GM21619 (cell line): ENCODE data around the gene BAZ2B.
"Not testable (repeated sequence)": the region's sequence is repeated elsewhere in the genome, so short reads cannot be mapped to it uniquely, and the experiment has no call there.

Source experiments
- ATAC-seq: cut with Tn5 transposase; IDR thresholded peaks from one replicate; pipeline ENCODE4 v1.9.1; 2021; ENCODE audit not compliant: unreplicated experiment

Gene BAZ2B, protein sequence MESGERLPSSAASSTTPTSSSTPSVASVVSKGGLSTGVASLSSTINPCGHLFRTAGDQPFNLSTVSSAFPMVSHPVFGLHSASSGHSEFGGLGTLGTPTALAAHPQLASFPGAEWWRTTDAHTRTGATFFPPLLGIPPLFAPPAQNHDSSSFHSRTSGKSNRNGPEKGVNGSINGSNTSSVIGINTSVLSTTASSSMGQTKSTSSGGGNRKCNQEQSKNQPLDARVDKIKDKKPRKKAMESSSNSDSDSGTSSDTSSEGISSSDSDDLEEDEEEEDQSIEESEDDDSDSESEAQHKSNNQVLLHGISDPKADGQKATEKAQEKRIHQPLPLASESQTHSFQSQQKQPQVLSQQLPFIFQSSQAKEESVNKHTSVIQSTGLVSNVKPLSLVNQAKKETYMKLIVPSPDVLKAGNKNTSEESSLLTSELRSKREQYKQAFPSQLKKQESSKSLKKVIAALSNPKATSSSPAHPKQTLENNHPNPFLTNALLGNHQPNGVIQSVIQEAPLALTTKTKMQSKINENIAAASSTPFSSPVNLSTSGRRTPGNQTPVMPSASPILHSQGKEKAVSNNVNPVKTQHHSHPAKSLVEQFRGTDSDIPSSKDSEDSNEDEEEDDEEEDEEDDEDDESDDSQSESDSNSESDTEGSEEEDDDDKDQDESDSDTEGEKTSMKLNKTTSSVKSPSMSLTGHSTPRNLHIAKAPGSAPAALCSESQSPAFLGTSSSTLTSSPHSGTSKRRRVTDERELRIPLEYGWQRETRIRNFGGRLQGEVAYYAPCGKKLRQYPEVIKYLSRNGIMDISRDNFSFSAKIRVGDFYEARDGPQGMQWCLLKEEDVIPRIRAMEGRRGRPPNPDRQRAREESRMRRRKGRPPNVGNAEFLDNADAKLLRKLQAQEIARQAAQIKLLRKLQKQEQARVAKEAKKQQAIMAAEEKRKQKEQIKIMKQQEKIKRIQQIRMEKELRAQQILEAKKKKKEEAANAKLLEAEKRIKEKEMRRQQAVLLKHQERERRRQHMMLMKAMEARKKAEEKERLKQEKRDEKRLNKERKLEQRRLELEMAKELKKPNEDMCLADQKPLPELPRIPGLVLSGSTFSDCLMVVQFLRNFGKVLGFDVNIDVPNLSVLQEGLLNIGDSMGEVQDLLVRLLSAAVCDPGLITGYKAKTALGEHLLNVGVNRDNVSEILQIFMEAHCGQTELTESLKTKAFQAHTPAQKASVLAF (N-terminal part only)

GRCh38 chr2:159616286-159616701, at the start of gene BAZ2B:
Gene BAZ2B, minus strand, starts transcription at chr2:159616548. Its CDS starts 137,829 bp downstream, at chr2:159478719.
- ATAC-seq: no peak

GRCh38 chr2:159661286-159661685, 44.9 kb upstream of the BAZ2B start:
- ATAC-seq: no peak

GRCh38 chr2:159658881-159659873, 42.8 kb upstream of the BAZ2B start:
- no peak for ATAC-seq

DNA sequence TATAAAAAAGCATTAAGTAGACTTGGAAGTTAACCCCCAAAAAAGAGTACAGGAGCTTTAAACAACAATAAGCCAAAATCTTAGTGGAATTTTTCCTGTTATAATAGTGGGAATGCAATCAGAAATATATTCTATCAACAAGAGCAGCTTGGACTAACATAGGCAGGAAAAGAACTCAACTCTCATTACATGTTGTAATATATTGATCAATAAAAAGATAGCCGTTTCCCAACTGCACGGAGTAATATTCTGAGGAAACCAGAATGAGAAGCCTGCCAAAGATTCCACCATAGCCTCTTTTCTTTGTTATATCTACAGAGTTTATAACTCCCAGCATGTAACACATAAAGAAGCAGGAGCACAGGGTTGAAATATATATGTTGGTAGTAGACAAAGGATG, 37.6 kb upstream of the BAZ2B start:
- no peak for ATAC-seq

DNA sequence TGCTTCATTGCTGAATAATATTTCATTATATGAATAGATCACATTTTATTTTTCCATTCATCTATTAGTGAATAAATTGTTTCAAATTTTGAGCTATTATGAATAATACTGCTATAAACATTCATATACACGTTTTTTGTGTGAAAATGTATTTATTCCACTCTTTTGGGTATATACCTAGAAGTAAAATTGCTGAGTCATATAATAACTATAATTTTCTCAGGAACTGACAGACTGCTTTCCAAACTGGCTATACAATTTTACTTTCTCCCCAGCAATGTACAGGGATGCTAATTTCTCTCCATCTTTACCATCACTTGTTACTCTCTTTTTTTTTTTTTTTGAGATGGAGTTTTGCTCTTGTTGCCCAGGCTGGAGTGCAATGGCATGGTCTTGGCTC, 35.5 kb upstream of the BAZ2B start:
- ATAC-seq: no peak

- ATAC-seq: no peak
Observed at GRCh38 chr2:159650574-159650973, 34.2 kb upstream of the BAZ2B start.

DNA sequence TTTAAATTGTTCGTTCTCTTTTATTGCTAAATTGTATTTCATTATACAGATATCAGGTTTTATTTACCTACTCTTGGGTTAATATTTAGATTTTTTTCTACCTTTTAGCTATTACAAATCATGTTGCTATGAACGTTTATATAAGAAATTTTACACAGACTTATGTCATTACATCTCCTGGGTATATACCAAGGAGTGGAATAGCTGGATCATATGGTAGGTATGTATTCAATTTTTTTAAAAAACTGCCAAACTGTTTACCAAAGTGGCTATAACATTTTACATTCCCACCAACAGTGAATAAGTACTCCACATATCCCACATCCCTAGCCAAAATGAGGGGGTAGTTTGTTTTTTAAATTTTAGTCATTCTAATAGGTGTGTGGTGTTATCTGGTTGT, 32.3 kb upstream of the BAZ2B start:
- no peak for ATAC-seq

DNA sequence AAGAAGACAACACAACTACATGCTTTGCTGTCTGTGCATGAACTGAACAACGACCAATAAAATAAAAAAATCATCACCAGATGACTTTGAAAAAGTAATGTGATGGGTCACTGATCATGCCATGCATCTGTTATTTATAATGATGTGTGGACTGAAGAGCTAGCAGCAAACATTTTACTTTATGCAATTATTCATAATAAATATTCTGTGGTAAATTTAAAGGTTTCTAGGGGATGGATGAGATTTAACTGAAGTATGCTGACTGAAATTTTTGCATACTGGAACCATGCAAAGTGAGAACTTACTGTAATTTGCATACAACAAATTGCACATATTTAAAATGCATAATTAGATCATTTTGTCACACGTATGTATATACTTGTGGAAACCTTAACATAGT, 31.3 kb upstream of the BAZ2B start:
- no peak for ATAC-seq

DNA sequence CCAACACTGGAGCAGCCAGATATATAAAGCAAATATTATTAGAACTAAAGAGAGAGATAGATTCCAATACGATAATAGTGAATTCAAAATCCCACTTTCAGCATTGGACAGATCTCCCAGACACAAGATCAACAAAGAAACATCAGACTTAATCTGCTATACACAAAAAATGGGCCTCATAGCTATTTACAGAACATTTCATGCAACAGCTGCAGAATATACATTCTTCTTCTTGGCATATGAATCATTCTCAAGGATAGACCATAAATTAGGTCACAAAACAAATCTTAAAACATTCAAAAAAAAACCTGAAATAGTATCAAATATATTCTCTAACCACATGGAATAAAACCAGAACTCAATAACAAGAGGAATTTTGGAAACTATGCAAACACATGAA, 23.8 kb upstream of the BAZ2B start:
- ATAC-seq: no peak

DNA sequence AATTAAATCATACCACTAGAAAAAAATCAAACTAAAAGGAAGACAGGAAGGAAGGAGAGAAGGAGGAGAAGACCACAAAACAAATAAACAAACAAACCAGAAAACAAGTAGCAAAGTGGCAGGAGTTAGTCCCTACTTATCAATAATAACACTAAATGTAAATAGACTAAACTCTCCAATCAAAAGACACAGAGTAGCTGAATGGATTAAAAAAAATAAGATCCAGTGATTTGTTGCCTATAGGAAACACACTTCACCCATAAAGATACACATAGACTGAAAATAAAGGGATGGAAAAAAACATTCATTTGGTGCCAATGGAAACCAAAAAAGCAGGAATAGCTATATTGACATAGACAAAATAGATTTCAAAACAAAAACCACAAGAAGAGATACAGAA, 23.4 kb upstream of the BAZ2B start:
- ATAC-seq: no peak

- ATAC-seq: no peak
Observed at GRCh38 chr2:159639071-159639470, 22.7 kb upstream of the BAZ2B start.

DNA sequence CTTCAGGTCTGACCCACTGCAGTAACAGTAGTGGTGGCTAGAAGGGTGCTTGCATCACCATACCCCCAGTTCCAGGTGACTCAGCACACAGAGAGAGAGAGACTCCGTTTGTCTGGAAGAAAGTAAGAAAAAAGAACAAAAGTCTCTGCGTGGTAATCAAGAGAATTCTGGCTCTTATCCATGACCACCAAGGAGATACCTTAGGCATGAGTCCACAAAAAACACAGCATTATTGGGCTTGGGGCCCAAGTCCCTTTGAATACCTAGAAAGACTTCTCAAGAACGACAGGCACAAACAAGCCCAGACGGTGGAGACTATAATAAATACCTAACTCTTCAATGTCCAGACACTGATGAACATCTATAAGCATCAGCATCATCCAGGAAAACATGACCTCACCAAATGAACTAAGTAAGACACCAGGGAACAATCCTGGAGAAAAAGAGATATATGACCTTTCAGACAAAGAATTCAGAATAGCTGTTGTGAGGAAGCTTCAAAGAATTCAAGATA, 21.7 kb upstream of the BAZ2B start:
- no peak for ATAC-seq

DNA sequence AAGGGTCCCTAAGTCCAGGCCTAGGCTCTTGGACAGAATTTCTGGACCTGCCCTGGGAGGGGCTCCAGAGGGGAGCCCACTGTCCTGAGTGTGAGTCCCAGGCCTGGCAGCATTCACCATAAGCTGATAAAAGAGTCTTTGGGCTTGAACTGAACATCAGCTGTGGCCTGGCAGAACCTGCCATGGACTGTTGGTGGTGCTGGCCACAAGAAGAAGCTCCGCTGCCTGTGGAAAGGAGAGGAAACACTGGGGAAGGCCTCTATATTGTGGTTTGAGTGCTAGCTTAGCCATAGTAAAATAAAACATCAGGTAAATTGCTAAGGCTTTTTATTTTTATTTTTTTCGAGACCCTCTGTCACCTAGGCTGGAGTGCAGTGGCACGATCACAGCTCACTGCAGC, 20.9 kb upstream of the BAZ2B start:
- no peak for ATAC-seq

- ATAC-seq: no peak
Observed at GRCh38 chr2:159635006-159635789, 18.9 kb upstream of the BAZ2B start.

DNA sequence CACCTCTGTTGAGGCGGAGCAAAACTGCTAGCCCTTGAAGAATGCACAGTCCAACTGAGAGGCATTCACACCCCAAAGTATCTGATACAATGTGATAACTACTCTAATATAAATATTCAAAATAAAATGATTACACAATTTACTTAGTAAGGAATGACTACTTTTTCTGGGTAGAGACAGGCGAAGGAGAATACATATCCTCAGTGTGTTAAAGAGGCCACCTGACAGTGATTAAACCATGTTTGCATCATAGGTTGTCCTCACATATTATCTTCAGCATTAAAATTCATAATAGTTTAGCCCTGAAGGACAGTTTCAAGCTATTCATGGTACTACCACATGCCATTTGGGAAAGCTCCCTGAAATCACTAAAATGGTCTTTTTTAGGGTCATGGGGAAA, 16.9 kb upstream of the BAZ2B start:
- ATAC-seq: no peak

GRCh38 chr2:159625628-159626027, 9.3 kb upstream of the BAZ2B start:
- ATAC-seq: not testable (repeated sequence)

- no peak for ATAC-seq
Observed at GRCh38 chr2:159623436-159623835, 7.1 kb upstream of the BAZ2B start.

- ATAC-seq: no peak
Observed at GRCh38 chr2:159622966-159623365, 6.6 kb upstream of the BAZ2B start.

DNA sequence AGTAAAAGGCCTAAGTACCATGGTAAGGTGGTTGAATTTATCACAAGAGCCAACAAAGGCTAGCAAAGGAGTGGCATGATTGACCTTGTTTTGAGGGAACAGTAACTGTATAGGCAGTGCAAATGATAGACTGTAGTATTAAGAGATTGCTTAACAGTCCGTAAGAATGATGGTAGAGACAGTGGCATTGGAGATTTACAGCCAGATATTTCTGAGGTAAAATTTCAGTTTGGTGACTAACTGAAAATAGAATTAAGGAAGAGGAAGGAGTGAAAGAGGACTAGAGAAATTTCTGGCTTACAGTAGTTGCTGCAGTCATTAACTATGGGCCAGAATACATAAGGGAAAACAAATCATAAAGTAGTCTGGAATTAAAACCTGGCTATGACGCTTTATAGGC, 4.4 kb upstream of the BAZ2B start:
- no peak for ATAC-seq
